ENCODE data around the gene SDK2. TPM values are rescaled to one million over a fixed set of nuclear protein-coding genes. Genes with fewer than 3 reads are reported as not detected.

SDK2 gene
- polyA plus RNA-seq, 4 donors: 8.9 to 9.8 (median 8.9) TPM

- DNase-seq (ENCODE audit: low read depth in 4 of 4, low spot score in 3 of 4): no peak
Observed at GRCh38 chr17:73591296-73592078, 52.8 kb downstream of the SDK2 start.

GRCh38 chr17:73589363-73589980 is 54.8 kb downstream of the SDK2 start:
- DNase-seq (ENCODE audit: low read depth in 4 of 4, low spot score in 3 of 4): no peak

GRCh38 chr17:73588891-73589290 is 55.4 kb downstream of the SDK2 start:
- DNase-seq (ENCODE audit: low read depth in 4 of 4, low spot score in 3 of 4): no peak

GRCh38 chr17:73588301-73588846 is 55.9 kb downstream of the SDK2 start:
- no peak for DNase-seq (ENCODE audit: low read depth in 4 of 4, low spot score in 3 of 4)

- no peak for DNase-seq (ENCODE audit: low read depth in 4 of 4, low spot score in 3 of 4)
Observed at GRCh38 chr17:73586921-73587602, 57.2 kb downstream of the SDK2 start.

GRCh38 chr17:73586275-73586832 is 57.9 kb downstream of the SDK2 start:
- DNase-seq (ENCODE audit: low read depth in 4 of 4, low spot score in 3 of 4): peak in 3 of 4 donors; percentile 45 to 73 (median 68)

GRCh38 chr17:73585583-73585982 is 58.7 kb downstream of the SDK2 start:
- DNase-seq (ENCODE audit: low read depth in 4 of 4, low spot score in 3 of 4): no peak

GRCh38 chr17:73584987-73585386 is 59.3 kb downstream of the SDK2 start:
- DNase-seq (ENCODE audit: low read depth in 4 of 4, low spot score in 3 of 4): no peak

- no peak for DNase-seq (ENCODE audit: low read depth in 4 of 4, low spot score in 3 of 4)
Observed at GRCh38 chr17:73584049-73584448, 60.2 kb downstream of the SDK2 start.

- DNase-seq (ENCODE audit: low read depth in 4 of 4, low spot score in 3 of 4): no peak
Observed at GRCh38 chr17:73582821-73583220, 61.4 kb downstream of the SDK2 start.

- DNase-seq (ENCODE audit: low read depth in 4 of 4, low spot score in 3 of 4): no peak
Observed at GRCh38 chr17:73582359-73582758, 61.9 kb downstream of the SDK2 start.

- no peak for DNase-seq (ENCODE audit: low read depth in 4 of 4, low spot score in 3 of 4)
Observed at GRCh38 chr17:73581379-73581778, 62.9 kb downstream of the SDK2 start.

GRCh38 chr17:73580073-73580710 is 64.1 kb downstream of the SDK2 start:
- DNase-seq (ENCODE audit: low read depth in 4 of 4, low spot score in 3 of 4): no peak

GRCh38 chr17:73576556-73577098 is 67.6 kb downstream of the SDK2 start:
- no peak for DNase-seq (ENCODE audit: low read depth in 4 of 4, low spot score in 3 of 4)

- DNase-seq (ENCODE audit: low read depth in 4 of 4, low spot score in 3 of 4): no peak
Observed at GRCh38 chr17:73575470-73576221, 68.6 kb downstream of the SDK2 start.

GRCh38 chr17:73571511-73572130 is 72.6 kb downstream of the SDK2 start:
- DNase-seq (ENCODE audit: low read depth in 4 of 4, low spot score in 3 of 4): no peak

GRCh38 chr17:73569762-73570319 is 74.4 kb downstream of the SDK2 start:
- DNase-seq (ENCODE audit: low read depth in 4 of 4, low spot score in 3 of 4): no peak

GRCh38 chr17:73568934-73569333 is 75.3 kb downstream of the SDK2 start:
- DNase-seq (ENCODE audit: low read depth in 4 of 4, low spot score in 3 of 4): no peak
